Measurements from ENCODE around the gene CABP4.
A peak's percentile ranks its signal among the peaks of the same experiment; 100 is the strongest.

The CABP4 gene

GRCh38 chr11:67455054-67455453 lies at the start of gene CABP4:
CABP4 (plus strand) TSS chr11:67455354; CDS start chr11:67455424, 70 bp downstream.
- DNase-seq = no peak

- DNase-seq = peak; percentile 69
Observed at GRCh38 chr11:67405688-67406339, 49.3 kb upstream of the CABP4 start.

- DNase-seq = peak; percentile 76
Observed at GRCh38 chr11:67406420-67406968, 48.7 kb upstream of the CABP4 start.

GRCh38 chr11:67406969-67407687 lies 48.0 kb upstream of the CABP4 start:
- DNase-seq = peak; percentile 80

GRCh38 chr11:67407688-67408163 lies 47.4 kb upstream of the CABP4 start:
- no peak for DNase-seq

GRCh38 chr11:67408437-67409200 lies 46.5 kb upstream of the CABP4 start:
- DNase-seq = peak; percentile 74

- DNase-seq = peak; percentile 87
Observed at GRCh38 chr11:67409261-67409666, 45.9 kb upstream of the CABP4 start.

GRCh38 chr11:67409781-67410368 lies 45.3 kb upstream of the CABP4 start:
- DNase-seq = peak; percentile 78

- no peak for DNase-seq
Observed at GRCh38 chr11:67410369-67410831, 44.8 kb upstream of the CABP4 start.

GRCh38 chr11:67410984-67411784 lies 44.0 kb upstream of the CABP4 start:
- no peak for DNase-seq

- no peak for DNase-seq
Observed at GRCh38 chr11:67411785-67412152, 43.4 kb upstream of the CABP4 start.

GRCh38 chr11:67412495-67413179 lies 42.5 kb upstream of the CABP4 start:
- no peak for DNase-seq

- DNase-seq = no peak
Observed at GRCh38 chr11:67413266-67413849, 41.8 kb upstream of the CABP4 start.

- no peak for DNase-seq
Observed at GRCh38 chr11:67415501-67416304, 39.5 kb upstream of the CABP4 start, which contains the start of gene CARNS1. CARNS1 (plus strand) TSS chr11:67415678; CDS start chr11:67416200, 522 bp downstream.

GRCh38 chr11:67416416-67417335 lies 38.5 kb upstream of the CABP4 start:
- DNase-seq = peak; percentile 76

- no peak for DNase-seq
Observed at GRCh38 chr11:67417425-67417824, 37.7 kb upstream of the CABP4 start.

GRCh38 chr11:67418476-67419281 lies 36.5 kb upstream of the CABP4 start:
- peak; percentile 77 for DNase-seq
